Suppressor macrophage treated with lipopolysaccharide for 4 hours (primary cell): ENCODE measurements around the gene TRIM72.
"Not testable (repeated sequence)": the region's sequence is repeated elsewhere in the genome, so short reads cannot be mapped to it uniquely, and the experiment has no call there.

Experiments
- DNase-seq: peaks from one replicate; pipeline ENCODE4 v3.0.0-alpha.2; 2020

The TRIM72 gene

DNA sequence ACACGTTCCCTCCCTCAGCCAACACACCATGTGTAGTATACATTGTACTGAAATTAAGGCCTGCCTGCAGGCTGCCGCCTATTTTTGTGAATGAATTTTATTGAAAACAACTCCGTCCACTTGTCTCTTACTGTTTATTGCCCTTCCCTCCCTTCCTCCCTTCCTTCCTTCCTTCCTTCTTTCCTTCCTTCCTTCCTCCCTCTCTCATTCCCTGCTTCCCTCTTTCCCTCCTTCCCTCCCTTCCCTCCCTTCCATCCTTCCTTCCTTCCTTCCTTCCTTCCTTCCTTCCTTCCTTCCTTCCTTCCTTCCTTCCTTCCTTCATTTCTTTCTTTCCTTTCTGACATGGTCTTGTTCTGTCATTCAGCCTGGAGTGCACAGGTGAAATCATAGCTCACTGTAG is 48.2 kb downstream of the TRIM72 start:
- DNase-seq, result no peak

DNA sequence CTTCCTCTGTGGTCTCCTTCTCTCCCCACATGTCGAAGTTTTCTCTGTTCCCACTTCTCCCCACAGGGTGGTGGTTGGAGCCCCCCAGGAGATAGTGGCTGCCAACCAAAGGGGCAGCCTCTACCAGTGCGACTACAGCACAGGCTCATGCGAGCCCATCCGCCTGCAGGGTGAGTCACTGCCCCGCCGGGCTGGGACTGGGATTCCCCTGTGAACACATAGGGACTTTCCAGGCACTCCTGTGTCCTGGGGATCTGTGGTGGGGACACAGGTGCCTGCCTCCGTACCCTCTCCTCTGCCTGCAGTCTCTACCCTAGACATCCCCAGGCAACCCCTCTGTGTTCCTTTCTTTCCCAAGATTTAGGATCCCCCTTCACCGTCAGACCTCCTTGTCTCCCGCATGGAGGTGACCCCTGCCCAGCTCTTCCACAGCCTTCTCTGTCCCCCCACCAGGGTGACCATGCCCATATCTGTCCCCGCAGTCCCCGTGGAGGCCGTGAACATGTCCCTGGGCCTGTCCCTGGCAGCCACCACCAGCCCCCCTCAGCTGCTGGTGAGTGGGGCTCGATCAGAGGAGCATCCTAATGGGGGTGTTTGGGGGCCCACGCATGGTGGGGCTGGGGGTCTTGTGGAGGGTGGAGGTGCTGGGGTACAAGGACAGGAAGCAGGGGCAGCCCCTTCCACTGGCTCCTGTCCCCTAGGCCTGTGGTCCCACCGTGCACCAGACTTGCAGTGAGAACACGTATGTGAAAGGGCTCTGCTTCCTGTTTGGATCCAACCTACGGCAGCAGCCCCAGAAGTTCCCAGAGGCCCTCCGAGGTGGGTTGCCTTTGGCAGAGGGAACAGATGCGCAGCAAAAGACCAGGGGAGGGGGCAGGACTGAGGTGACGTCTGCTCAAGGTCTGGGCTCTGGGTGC is 51.7 kb downstream of the TRIM72 start:
- DNase-seq, result peak; percentile 93

GRCh38 chr16:31267332-31268032 is 53.6 kb downstream of the TRIM72 start:
- peak; percentile 35 for DNase-seq

DNA sequence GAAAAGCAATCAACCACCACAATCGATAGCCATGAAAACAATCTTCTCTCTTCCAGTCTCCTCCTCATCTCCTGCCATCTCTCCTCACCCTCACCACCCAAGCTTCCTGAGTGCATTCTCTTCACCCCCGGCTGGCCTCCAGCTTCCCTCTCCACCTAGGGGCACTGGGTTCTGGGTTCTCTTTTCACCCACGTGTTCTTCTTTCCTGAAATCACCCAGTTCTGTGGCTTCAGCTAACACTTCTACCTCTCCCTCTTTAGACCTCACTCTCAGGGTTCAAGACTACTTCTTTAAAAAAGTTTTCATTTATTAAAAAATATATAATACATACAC is 54.1 kb downstream of the TRIM72 start:
- no peak for DNase-seq

GRCh38 chr16:31268891-31269290 is 55.0 kb downstream of the TRIM72 start:
- DNase-seq, result no peak

GRCh38 chr16:31269541-31269940 is 55.6 kb downstream of the TRIM72 start:
- DNase-seq, result no peak

DNA sequence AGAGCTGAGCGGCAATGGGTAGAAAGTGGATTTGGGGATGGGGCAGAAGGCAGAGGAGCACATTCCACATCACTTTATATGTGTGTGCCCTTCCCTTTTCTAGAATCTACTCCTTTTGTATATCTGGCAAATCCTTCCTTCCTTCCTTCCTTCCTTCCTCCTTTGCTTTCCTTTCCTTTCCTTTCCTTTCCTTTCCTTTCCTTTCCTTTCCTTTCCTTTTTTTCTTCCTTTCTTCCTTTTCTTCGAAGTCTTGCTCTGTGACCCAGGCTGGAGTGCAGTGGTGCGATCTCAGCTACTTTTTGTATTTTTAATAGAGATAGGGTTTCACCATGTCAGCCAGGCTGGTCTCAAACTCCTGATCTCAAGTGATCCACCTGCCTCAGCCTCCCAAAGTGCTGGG is 56.1 kb downstream of the TRIM72 start:
- not testable (repeated sequence) for DNase-seq

GRCh38 chr16:31270795-31271194 is 56.9 kb downstream of the TRIM72 start:
- no peak for DNase-seq

DNA sequence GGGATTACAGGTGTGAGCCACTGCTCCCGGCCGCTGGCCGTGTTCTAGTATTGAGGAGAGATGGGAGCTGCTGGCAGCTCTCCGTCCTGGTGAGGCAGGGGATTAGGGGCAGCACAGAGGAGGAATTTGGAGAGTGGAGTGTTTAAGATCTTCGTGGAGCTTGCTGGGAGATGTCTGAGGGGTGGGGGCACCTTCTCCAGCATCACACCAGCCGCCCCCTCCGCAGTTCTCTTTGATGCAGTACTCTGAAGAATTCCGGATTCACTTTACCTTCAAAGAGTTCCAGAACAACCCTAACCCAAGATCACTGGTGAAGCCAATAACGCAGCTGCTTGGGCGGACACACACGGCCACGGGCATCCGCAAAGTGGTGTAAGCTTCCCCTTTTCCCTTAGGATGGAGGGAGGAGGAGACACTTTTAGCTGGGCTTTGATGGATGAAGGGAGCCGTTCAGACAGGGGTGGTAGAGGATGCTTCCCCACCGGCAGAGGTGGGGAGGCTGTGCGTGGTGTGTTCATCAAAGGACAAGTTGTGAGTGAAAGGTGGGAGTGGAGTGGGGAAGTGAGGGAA is 57.8 kb downstream of the TRIM72 start:
- no peak for DNase-seq

DNA sequence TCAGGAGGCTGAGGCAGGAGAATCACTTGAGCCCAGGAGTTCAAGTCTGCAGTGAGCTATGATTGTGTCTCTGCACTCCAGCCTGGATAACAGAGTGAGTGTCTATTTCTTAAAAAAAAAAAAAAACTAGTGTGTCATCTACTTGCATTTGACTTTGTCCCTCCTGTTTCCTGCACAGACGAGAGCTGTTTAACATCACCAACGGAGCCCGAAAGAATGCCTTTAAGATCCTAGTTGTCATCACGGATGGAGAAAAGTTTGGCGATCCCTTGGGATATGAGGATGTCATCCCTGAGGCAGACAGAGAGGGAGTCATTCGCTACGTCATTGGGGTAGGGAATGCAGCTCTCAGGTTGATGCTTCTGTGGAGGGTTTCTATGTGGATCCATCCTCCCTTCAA is 59.3 kb downstream of the TRIM72 start:
- no peak for DNase-seq

DNA sequence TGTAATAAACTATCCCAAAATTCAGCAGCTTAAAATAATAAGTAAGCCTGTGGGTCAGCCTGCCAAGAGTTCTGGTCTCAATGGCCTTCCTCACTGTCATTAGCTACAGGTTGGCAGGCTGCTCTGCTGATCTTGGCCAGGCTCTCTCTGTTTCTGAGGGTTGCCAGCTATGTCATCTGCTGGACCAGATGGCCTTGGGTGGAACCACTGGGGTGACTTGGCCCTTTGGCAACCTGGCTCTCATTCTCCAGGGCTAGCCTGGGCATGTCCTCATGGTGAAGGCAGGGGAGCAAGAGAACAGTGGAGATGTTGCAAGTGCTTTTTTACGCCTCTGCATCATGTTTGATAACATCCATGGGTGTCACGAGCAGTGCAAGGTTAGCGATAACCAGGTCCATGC is 59.8 kb downstream of the TRIM72 start:
- no peak for DNase-seq

DNA sequence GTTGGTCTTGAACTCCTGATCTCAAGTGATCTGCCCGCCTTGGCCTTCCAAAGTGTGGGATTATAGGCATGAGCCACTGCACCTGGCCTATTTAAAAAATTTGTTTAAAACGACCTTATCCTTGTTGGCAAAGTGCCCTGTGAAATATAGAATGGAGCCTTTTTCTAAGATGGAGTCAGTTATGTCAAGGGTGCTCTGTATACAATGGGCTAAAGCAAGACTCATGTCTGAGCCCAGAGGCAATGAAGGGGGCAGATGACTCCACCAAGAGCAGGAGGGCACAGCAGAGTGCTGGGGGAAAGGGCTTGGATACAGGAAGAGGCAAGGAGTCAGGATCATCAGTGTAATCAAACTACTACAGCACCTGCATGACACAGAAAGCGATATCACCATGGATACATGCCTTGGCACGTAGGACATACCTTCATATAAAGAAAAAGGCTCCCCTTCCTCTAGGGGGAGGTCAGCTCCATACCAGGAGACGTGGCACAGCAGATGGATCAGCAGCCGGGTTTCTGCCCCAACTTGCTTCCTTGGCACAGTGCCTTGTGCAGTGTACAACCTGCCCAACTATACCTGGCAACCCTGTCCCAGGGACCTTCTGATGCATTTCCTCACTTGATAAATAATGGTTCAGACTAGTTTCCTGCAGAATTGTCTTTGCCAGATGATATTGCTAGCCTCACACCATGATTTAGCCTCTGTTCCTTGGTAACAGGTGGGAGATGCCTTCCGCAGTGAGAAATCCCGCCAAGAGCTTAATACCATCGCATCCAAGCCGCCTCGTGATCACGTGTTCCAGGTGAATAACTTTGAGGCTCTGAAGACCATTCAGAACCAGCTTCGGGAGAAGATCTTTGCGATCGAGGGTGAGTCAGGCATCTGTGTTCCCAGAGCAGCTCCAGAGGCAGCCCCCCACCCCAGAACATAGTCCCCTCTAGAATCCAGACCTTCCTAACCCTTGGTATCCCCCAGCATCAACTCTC is 61.2 kb downstream of the TRIM72 start:
- DNase-seq, result no peak

DNA sequence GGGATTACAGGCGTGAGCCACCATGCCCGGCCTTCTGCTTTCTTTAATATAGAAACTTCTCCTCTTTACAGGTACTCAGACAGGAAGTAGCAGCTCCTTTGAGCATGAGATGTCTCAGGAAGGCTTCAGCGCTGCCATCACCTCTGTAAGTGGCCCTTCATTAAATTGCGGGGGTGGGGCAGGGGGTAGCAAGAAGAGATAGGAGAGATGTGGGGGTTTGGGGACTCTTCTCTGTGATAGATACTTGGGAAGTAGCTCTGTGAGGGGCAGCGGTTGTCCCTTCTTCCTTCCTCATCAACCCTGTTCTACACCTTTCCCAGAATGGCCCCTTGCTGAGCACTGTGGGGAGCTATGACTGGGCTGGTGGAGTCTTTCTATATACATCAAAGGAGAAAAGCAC is 62.7 kb downstream of the TRIM72 start:
- DNase-seq, result no peak

GRCh38 chr16:31277659-31278260 is 63.8 kb downstream of the TRIM72 start:
- DNase-seq, result no peak

DNA sequence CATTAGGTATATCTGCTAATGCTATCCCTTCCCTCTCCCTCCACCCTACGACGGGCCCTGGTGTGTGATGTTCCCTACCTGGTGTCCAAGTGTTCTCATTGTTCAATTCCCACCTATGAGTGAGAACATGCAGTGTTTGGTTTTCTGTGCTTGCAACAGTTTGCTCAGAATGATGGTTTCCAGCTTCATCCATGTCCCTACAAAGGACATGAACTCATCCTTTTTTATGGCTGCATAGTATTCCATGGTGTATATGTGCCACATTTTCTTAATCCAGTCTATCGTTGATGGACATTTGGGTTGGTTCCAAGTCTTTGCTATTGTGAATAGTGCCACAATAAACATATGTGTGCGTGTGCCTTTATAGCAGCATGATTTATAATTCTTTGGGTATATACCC is 64.9 kb downstream of the TRIM72 start:
- DNase-seq, result not testable (repeated sequence)
